ENCODE data around the gene ANKRD18B.
"Not testable (repeated sequence)": the region's sequence is repeated elsewhere in the genome, so short reads cannot be mapped to it uniquely, and the experiment has no call there.

The ANKRD18B gene

DNA sequence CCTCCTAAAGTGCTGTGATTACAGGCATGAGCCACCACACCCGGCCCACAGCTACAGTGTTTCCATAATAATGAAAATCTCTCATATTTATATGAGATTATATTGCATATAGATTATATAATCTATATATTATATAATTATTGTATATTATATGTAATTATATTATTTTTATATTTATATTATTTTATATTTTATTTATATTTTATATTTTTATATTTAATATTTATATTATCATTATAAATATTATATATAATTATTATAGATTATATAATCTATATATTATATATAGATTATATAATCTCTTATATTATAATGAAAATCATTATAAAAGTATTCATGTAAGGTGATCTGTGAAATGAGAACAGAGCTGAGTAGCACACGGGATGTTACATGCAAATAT, 11.5 kb downstream of the ANKRD18B start:
- no peak for DNase-seq

- DNase-seq: not testable (repeated sequence)
Measured at GRCh38 chr9:33543463-33543862, 19.4 kb downstream of the ANKRD18B start.

GRCh38 chr9:33545715-33546114, 21.7 kb downstream of the ANKRD18B start:
- DNase-seq: not testable (repeated sequence)

GRCh38 chr9:33548816-33549215, 24.8 kb downstream of the ANKRD18B start:
- DNase-seq: not testable (repeated sequence)

DNA sequence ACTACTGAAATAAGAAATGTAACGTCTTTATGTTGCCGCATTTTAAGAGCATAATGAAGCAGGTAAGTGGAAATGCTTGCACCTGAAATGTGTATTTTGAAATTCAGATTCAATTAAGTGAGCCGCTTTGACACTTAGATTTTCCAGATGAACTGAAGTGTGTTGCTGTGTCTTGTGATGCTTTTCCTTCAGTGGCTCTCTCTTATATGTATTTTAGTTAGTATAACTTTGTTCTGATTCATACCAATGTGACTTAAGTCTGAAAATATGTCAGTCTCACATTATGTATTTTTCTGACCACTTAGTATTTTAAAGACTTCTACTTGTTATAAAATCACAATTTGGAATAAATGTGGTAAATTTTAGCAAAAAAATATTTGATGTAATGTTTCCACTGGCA, 25.4 kb downstream of the ANKRD18B start:
- DNase-seq: not testable (repeated sequence)

DNA sequence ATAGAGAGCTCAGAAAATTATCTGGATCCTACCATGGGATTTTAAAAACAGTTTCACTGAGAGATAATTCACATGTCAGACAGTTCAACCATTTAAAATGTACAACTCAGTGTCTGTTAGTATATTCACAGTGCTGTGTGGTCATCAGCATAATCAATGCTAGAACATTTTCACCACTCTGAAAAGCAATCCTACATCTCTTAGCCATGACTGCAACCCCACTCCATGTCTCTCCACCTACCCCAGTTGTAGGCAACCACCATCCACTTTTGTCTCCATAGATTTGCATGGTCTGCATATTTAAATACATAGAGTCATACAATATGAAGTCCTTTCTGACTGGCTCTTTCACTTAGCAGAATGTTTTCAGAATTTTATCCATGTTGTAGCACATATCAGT, 27.1 kb downstream of the ANKRD18B start:
- DNase-seq: not testable (repeated sequence)

DNA sequence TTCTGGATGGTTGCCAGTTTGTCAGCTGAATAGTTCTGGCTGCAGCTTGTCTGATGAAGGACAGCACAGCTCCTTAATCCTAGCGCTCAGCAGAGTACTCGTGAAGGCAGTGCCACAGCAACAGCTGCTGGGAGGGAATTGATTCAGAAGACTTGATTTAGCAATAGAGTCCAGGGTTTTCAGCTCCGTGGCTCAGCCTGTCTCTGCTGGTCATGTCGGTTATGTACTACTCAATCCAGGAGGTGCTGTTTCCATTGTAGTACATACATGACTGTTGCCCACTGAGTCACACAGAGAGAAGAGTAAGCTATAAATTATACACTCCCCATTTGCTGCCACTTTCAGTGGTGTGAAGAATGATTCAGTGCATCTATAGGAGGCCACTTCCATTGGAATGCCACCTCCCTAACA, 28.3 kb downstream of the ANKRD18B start:
- DNase-seq: peak; percentile 4

DNA sequence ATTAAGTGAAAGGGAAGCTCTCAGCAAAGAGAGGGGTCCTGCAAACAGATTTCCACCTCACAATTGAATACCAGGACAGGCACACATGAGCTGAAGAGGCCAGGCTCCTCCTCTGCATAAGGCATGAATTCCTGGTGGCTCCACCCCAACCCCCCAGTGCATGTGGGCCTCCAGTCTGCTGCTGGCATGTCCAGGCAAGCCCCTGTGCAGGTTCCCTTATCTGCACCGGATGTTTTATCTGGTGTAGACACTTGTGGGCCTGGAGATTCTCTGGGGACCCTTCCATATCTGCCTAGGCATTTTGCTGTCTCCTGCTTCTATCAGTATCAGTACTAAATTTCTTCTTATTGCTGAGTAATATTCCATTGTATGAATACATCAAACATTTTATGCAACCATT, 36.2 kb downstream of the ANKRD18B start:
- DNase-seq: not testable (repeated sequence)

DNA sequence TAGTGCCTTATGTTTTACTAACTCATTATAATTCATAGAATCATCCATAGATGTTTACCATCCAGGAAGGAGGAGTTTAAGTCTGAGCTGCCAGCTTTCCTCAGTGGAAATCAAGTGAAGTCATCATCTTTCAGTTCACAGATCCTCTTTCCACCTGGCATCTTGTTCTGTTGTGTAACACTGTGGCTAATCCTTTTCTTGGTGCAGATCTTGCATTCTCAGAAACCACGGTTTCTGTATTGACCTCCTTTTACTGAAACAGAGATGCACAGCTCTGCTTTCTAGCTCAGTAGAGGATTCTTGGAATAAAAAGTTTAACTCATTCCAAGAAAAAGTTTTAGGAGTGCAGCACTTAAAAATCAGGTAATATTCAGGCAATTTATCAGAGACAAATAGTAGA, 38.1 kb downstream of the ANKRD18B start:
- not testable (repeated sequence) for DNase-seq

DNA sequence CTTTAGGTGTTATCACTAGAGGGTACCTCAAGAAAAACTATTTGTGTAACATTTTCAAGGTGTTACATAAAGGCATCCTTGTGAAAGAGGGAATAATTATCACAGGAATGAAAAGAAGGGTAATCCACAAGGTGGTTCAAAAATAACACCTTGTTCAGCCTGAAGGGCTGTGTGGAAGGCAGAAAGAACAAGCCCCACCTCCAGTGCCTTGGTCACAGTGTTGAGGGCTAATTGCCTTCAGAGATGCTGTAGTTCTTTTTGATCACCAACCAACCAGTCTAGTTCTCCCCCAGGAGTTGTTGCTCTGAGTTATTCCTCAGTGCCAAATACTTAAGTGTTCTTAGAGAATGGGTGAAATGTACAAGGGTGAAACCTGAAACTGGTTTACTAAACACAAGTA, 43.7 kb downstream of the ANKRD18B start:
- not testable (repeated sequence) for DNase-seq

DNA sequence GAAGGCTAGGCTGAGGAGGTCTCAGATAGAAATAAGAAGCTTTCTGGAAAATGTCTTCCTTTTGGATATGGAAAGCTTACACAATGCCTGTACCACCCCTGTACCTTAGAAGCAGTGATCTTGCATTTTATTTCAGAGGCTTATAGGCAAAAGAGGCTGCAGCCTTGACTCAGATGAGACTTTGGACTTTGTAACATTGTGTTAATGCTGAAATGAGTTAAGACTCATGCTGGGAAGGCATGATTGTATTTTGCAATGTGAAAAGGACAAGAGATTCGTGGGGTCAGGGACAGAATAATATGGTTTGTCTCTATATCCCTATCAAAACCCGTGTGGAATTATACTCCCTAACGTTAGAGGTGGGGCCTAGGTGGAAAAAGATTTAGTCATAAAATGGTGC, 53.7 kb downstream of the ANKRD18B start:
- DNase-seq: not testable (repeated sequence)

DNA sequence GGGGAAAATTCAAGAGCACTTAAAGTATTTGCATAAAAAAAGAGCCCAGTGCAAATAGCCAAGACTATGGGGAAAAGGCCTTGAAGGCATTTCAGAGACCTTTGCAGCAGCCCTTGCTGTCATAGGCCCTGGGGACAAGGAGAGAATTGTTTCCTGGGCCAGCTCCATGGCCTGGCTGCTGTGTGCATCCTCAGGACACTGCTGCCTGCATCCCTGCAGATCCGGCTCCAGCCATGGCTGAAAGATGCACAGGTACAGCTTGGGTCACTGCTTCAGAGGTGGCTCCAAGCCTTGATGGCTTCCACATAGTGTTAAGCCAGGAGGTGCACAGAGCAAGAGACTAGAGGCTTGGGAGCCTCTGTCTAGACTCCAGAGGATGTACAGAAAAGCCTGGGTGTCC, 55.9 kb downstream of the ANKRD18B start:
- not testable (repeated sequence) for DNase-seq

DNA sequence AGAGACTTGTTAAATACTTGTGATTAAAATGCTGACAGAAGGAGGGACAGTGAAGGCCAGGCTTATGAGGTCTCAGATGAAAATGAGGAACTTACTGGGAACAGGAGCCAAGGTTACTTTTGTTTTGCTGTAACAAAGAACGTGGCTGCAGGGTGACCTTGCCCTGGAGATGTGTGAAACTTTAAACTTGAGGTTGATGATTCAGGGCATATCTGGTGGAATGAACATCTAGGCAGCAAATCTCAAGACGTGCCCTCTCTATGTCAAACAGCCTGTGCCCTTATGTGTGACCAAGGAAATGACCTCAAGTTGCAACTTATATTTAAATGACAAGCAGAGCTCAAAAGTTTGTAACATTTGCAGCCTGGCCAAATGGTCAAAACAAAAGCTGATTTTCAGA, 58.6 kb downstream of the ANKRD18B start:
- not testable (repeated sequence) for DNase-seq

DNA sequence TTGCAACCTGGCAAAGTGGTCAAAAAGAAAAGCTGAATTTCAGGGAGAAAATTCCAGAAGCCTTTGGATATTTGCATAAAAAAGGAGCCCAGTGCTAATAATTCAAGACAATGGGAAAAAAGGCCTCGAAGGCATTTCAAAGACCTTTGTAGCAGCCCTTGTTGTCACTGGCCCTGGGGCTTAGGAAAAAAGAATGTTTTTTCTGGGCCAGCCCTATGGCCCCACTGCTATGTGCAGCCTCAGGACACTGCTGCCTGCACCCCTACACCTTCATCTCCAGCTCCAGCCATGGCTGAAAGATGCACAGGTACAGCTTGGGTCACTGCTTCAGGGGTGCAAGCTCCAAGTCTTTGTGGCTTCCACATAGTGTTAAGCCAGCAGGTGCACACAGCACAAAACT, 62.1 kb downstream of the ANKRD18B start:
- DNase-seq: not testable (repeated sequence)

- not testable (repeated sequence) for DNase-seq
Measured at GRCh38 chr9:33587799-33588198, 63.7 kb downstream of the ANKRD18B start.

DNA sequence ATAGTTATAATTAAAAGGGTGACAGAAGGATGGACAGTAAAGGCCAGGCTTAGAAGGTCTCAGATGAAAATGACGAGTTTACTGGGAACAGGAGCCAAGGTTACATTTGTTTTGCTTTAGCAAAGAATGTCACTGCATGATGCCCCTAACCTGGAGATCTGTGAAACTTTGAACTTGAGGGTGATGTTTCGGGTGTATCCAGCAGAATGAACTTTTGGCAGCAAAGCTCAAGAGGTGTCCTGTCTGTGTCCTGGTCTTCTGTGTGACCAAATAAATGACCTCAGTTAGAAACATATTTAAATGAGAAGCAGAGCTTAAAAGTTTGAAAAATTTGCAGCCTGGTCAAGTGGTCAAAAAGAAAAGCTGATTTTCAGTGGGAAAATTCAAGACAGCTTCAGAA, 64.8 kb downstream of the ANKRD18B start:
- DNase-seq: not testable (repeated sequence)

DNA sequence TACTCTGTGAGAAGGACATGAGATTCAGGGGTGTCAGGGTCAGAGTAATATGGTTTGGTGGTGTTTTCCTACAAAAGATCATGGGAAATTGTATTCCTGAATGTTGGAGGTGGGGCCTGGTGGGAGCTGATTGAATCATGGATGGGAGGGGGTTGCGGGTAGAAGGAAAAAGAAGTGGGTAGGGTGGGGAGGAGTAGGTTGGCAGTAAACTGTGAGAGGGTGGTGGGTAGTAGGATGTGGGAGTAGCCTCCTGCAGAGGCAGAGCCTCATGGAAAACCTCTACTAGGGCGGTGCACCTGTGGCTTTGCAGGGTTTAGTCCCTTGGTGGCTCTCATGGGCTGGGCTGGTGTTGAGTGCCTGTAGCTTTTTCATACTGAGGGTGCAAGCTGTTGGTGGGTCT, 66.8 kb downstream of the ANKRD18B start:
- not testable (repeated sequence) for DNase-seq

- DNase-seq: not testable (repeated sequence)
Measured at GRCh38 chr9:33596974-33597373, 72.9 kb downstream of the ANKRD18B start.

- DNase-seq: not testable (repeated sequence)
Measured at GRCh38 chr9:33597386-33597785, 73.3 kb downstream of the ANKRD18B start.

GRCh38 chr9:33598796-33599379, 74.8 kb downstream of the ANKRD18B start:
- DNase-seq: not testable (repeated sequence)

DNA sequence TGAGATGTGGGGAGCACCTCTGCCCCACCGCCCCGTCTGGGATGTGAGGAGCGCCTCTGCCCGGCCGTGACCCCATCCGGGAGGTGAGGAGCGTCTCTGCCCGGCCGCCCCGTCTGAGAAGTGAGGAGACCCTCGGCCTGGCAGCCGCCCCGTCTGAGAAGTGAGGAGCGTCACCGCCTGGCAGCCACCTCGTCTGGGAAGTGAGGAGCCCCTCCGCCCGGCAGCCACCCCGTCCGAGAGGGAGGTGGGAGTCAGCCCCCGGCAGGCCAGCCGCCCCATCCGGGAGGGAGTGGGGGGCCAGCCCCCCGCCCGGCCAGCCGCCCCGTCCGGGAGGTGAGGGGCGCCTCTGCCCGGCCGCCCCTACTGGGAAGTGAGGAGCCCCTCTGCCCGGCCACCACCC, 76.9 kb downstream of the ANKRD18B start:
- not testable (repeated sequence) for DNase-seq

DNA sequence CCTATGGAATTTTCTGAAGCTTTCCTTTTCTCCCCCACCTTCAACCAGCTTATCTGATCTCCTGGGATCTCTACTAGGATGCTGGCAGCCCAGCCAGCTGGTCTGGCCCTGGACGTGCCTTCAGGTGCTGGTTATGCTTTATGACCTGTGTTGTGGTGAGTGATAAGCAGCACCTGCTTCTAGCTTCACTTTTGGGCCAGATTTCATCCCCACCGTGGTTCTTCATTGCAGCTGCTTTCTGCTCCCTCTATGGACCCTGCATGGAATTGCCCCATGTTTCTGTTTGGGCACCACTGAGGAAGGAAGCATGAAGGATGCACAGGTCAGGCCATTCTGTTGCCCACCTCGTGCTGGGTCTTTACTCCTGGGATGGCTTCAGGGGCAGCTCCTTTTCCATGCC, 80.2 kb downstream of the ANKRD18B start:
- not testable (repeated sequence) for DNase-seq

DNA sequence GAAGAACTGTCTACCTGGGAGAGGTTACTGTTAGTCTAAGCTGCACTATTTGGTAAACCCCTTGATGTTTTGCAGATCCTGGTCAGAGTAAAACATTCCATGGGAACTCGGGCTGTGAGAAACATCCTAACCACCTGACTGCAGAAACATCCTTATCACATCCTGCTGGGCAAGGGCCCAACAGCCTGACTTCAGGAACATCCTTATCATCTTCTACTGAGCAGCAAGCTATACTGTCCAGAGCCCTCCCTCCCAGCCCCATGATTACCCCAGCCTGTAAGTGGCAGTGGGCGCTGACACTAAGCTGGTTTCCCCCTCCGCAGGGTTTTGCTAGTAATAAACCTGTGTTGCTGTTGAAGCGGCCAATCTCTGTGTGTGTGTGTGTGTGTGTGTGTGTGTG, 80.9 kb downstream of the ANKRD18B start:
- DNase-seq: not testable (repeated sequence)

DNA sequence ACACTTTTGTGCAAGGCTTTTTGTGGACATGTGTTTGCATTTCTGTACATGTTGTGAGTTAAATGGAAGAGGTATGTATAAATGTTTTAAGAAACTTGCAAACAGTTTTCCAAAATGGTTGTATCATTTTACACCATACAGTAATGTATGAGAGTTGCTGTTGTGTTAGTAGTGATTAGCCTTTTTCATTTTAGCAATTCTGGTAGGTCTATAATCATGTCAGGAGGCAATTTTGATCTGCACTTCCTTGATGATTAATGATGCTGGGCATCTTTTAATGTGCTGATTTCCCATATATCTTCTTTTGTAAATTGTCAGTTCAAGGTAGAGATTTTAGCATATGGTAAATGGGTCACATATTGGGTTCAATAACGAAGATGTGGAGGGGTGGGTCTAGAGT, 87.3 kb downstream of the ANKRD18B start:
- DNase-seq: no peak

- DNase-seq: not testable (repeated sequence)
Measured at GRCh38 chr9:33612410-33612809, 88.4 kb downstream of the ANKRD18B start.

Measured in NCI-H1694 treated with DMSO at 0.1 percent for 48 hours (cell line).